Suprapubic skin (tissue), 4 donors: ENCODE measurements around the gene SIGLEC6.

Experiments used
- POLR2A ChIP-seq, 2 donors: fragments of 450-650 bp; IDR thresholded peaks; one replicate each; pipeline ENCODE4 v1.6.1; 2017; ENCODE audit warnings: antibody characterized with exemption in 2 of 2, mild to moderate bottlenecking in 2 of 2, moderate library complexity in 2 of 2
- POLR2AphosphoS5 ChIP-seq, 3 donors: sonication (generic); formaldehyde crosslinking; IDR thresholded peaks; one replicate each; pipeline ENCODE4 v1.6.1; 2017; ENCODE audit warnings: antibody characterized with exemption in 3 of 3
- TF ChIP-seq, protein P1 (sequence below), 2 donors: fragments of 200-600 bp in 1 of 2; fragments of 450-650 bp in 1 of 2; sonication (generic) in 1 of 2; IDR thresholded peaks; one replicate each; pipeline ENCODE4 v1.5.1; 2016 to 2019; ENCODE audit warnings: antibody characterized with exemption in 2 of 2, mild to moderate bottlenecking in 1 of 2, moderate library complexity in 1 of 2

DNA sequence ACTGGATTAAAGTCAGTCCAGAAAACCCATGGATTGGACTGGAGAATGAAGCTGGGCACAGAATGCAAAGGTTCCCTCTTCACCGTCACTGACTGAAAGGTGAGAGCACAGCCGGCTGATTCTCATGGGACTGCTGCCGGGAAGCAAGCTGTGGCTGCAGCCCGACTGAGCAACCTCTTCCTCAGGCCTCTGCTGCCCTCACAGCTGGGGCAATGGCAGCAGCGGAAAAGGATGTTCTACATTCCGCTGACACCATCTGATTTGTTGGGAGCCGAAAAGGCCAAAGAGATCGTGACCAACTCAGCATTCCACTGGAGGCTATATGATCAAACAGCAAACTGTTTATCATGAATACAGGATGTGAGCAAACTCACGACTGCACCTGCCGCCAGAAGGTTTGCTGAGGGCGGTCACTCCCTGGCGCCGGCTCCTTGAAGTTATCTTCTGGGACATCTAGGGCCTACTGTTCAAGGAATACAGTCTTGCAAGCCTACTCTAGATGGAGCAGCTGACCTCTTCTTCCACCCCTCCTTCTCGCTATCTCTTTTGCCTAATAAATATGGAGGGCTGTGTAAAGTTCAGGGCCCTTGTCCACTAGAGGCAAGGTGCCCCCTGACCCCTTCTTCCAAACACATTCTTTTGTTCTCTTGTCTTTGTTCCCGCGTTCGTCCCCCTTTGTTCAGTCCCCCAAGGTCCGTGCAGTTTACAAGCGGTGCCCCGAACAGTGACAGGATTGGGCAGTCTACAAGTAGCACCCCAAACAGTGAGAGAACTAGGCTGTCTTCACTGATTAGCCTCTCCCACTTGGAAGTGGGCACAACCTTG is 19.6 kb upstream of the SIGLEC6 start:
- TF ChIP-seq, protein P1, sequence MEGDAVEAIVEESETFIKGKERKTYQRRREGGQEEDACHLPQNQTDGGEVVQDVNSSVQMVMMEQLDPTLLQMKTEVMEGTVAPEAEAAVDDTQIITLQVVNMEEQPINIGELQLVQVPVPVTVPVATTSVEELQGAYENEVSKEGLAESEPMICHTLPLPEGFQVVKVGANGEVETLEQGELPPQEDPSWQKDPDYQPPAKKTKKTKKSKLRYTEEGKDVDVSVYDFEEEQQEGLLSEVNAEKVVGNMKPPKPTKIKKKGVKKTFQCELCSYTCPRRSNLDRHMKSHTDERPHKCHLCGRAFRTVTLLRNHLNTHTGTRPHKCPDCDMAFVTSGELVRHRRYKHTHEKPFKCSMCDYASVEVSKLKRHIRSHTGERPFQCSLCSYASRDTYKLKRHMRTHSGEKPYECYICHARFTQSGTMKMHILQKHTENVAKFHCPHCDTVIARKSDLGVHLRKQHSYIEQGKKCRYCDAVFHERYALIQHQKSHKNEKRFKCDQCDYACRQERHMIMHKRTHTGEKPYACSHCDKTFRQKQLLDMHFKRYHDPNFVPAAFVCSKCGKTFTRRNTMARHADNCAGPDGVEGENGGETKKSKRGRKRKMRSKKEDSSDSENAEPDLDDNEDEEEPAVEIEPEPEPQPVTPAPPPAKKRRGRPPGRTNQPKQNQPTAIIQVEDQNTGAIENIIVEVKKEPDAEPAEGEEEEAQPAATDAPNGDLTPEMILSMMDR (IDR thresholded peaks at IDR 0.05): no peak
- TF ChIP-seq POLR2AphosphoS5 (IDR thresholded peaks at IDR 0.05): no peak
- TF ChIP-seq POLR2A (IDR thresholded peaks at IDR 0.05): no peak
